Measurements from ENCODE around the gene WDR90. TPM values are rescaled to one million over a fixed set of nuclear protein-coding genes. Genes with fewer than 3 reads are reported as not detected.

WDR90 gene
- total RNA-seq = 10 to 100 TPM; 11.7 to 70.6 (median 13.9) TPM
- under 1 TPM; 0.56 to 0.63 TPM for polyA plus RNA-seq
- 20.1 reads per million, percentile 50 among the genes with 10 or more reads in this experiment for total RNA-seq

GRCh38 chr16:648781-649589, at the start of gene WDR90:
WDR90 (plus strand) TSS chr16:649365; CDS start chr16:649417, 52 bp downstream.
- DNase-seq (peak; percentile 81 to 94 (median 89)), ATAC-seq (peak; percentile 96)
- Histone ChIP-seq H3K27me3 (ENCODE audit: control insufficient read depth in 2 of 2, insufficient read depth in 2 of 2, low read length in 2 of 2) (no peaks in the 10 kb centered on the region), H3K27ac (ENCODE audit: low read depth, low read length) (peak within 1 kb of the TSS; percentile 97), H3K4me1 (ENCODE audit: control insufficient read depth in 2 of 2, insufficient read depth in 2 of 2, low read length in 2 of 2) (peaks cover 6 to 9% of the 10 kb centered on the region in 2 donors), H3K4me3 (ENCODE audit: low read length) (peak within 1 kb of the TSS; percentile 77), H3K36me3 (ENCODE audit: control insufficient read depth in 2 of 3, insufficient read depth in 3 of 3, low read length in 3 of 3) (no peaks in the 10 kb centered on the region), H3K9me3 (ENCODE audit: control insufficient read depth in 2 of 3, low read length in 3 of 3) (no peaks in the 10 kb centered on the region)
- CTCF ChIA-PET = interaction anchor here (1.1 kb wide), 1 partner anchor 15 kb away, joined by 3 read pairs; no protein-coding TSS in a partner anchor
- Mint-ChIP-seq H3K4me1 (peaks cover 4 to 26% (median 10%) of the 10 kb centered on the region in 7 donors), H3K36me3 (no peaks in the 10 kb centered on the region), H3K27ac (peak within 1 kb of the TSS in 7 of 9 donors; percentile 18 to 88 (median 77)), H3K4me3 (peak within 1 kb of the TSS; percentile 63 to 87 (median 78)), H3K9me3 (no peaks in the 10 kb centered on the region), H3K27me3 (no peaks in the 10 kb centered on the region)
- POLR2A ChIA-PET = interaction anchor here (0.5 to 4.4 kb wide), 7 partner anchors 11 to 79 kb away, joined by 3 to 30 read pairs (median 3); partner anchors contain the start of genes JMJD8, METTL26, PIGQ and RHOT2
- intact Hi-C loops (cut with micrococcal nuclease) = loop anchor here in 1 of 2 donors (1.0 kb wide), 3 partner anchors 13 to 30 kb away; partner anchors contain the start of genes METTL26 and RHOT2

GRCh38 chr16:600781-601180, 48.4 kb upstream of the WDR90 start:
- H3K36me3 Mint-ChIP-seq = peaks cover 0 to 14% (median 0%) of the 10 kb centered on the region in 5 donors
- H3K4me3 ChIP-seq (ENCODE audit: low read length) = no peak overlapping the region
- H3K9me3 ChIP-seq (ENCODE audit: control insufficient read depth in 2 of 3, low read length in 3 of 3) = peaks cover 0 to 4% (median 0%) of the 10 kb centered on the region in 3 experiments
- H3K4me1 ChIP-seq (ENCODE audit: control insufficient read depth in 2 of 2, insufficient read depth in 2 of 2, low read length in 2 of 2) = no peaks in the 10 kb centered on the region
- ATAC-seq (no peak), DNase-seq (no peak)
- peaks cover 0 to 10% (median 0%) of the 10 kb centered on the region in 3 experiments for H3K36me3 ChIP-seq (ENCODE audit: control insufficient read depth in 2 of 3, insufficient read depth in 3 of 3, low read length in 3 of 3)
- ChIA-PET POLR2A (interaction anchor here (0.7 kb wide), 1 partner anchor 35 kb away, joined by 4 read pairs; the partner anchor contains the start of gene METTL26), CTCF (interaction anchor here (1.3 kb wide), 1 partner anchor 24 kb away, joined by 10 read pairs; no protein-coding TSS in a partner anchor)
- no peak overlapping the region for H3K4me3 Mint-ChIP-seq
- H3K27me3 Mint-ChIP-seq = no peaks in the 10 kb centered on the region
- H3K9me3 Mint-ChIP-seq = no peaks in the 10 kb centered on the region
- H3K27ac Mint-ChIP-seq = no peak overlapping the region
- no peak overlapping the region for H3K27ac ChIP-seq (ENCODE audit: low read depth, low read length)
- intact Hi-C loops (cut with micrococcal nuclease) = no loop called here
- H3K27me3 ChIP-seq (ENCODE audit: control insufficient read depth in 2 of 2, insufficient read depth in 2 of 2, low read length in 2 of 2) = no peaks in the 10 kb centered on the region
- H3K4me1 Mint-ChIP-seq = peaks cover 3 to 24% (median 18%) of the 10 kb centered on the region in 7 donors

- H3K9me3 Mint-ChIP-seq = no peaks in the 10 kb centered on the region
- H3K4me3 Mint-ChIP-seq = no peak overlapping the region
- Histone ChIP-seq H3K27ac (ENCODE audit: low read depth, low read length) (no peak overlapping the region), H3K4me3 (ENCODE audit: low read length) (no peak overlapping the region), H3K9me3 (ENCODE audit: control insufficient read depth in 2 of 3, low read length in 3 of 3) (peaks cover 0 to 4% (median 0%) of the 10 kb centered on the region in 3 experiments), H3K36me3 (ENCODE audit: control insufficient read depth in 2 of 3, insufficient read depth in 3 of 3, low read length in 3 of 3) (no peaks in the 10 kb centered on the region), H3K27me3 (ENCODE audit: control insufficient read depth in 2 of 2, insufficient read depth in 2 of 2, low read length in 2 of 2) (no peaks in the 10 kb centered on the region), H3K4me1 (ENCODE audit: control insufficient read depth in 2 of 2, insufficient read depth in 2 of 2, low read length in 2 of 2) (no peaks in the 10 kb centered on the region)
- peaks cover 0 to 10% (median 0%) of the 10 kb centered on the region in 5 donors for H3K36me3 Mint-ChIP-seq
- H3K4me1 Mint-ChIP-seq = peaks cover 3 to 24% (median 17%) of the 10 kb centered on the region in 7 donors
- ChIA-PET POLR2A (no interaction called here), CTCF (no interaction called here)
- intact Hi-C loops (cut with micrococcal nuclease) = no loop called here
- H3K27me3 Mint-ChIP-seq = no peaks in the 10 kb centered on the region
- ATAC-seq (no peak), DNase-seq (no peak)
- H3K27ac Mint-ChIP-seq = no peak overlapping the region
Measured at GRCh38 chr16:603933-604332, 45.2 kb upstream of the WDR90 start.

GRCh38 chr16:606656-607307, 42.4 kb upstream of the WDR90 start:
- no peaks in the 10 kb centered on the region for H3K36me3 ChIP-seq (ENCODE audit: control insufficient read depth in 2 of 3, insufficient read depth in 3 of 3, low read length in 3 of 3)
- peaks cover 0 to 5% (median 0%) of the 10 kb centered on the region in 5 donors for H3K36me3 Mint-ChIP-seq
- CTCF ChIA-PET = no interaction called here
- H3K4me1 Mint-ChIP-seq = peaks cover 6 to 26% (median 17%) of the 10 kb centered on the region in 7 donors
- no peaks in the 10 kb centered on the region for H3K27me3 ChIP-seq (ENCODE audit: control insufficient read depth in 2 of 2, insufficient read depth in 2 of 2, low read length in 2 of 2)
- intact Hi-C loops (cut with micrococcal nuclease) = no loop called here
- H3K27ac ChIP-seq (ENCODE audit: low read depth, low read length) = no peak overlapping the region
- POLR2A ChIA-PET = no interaction called here
- ATAC-seq = no peak
- H3K4me3 Mint-ChIP-seq = no peak overlapping the region
- no peaks in the 10 kb centered on the region for H3K27me3 Mint-ChIP-seq
- no peak for DNase-seq
- H3K9me3 ChIP-seq (ENCODE audit: control insufficient read depth in 2 of 3, low read length in 3 of 3) = peaks cover 0 to 4% (median 0%) of the 10 kb centered on the region in 3 experiments
- H3K4me1 ChIP-seq (ENCODE audit: control insufficient read depth in 2 of 2, insufficient read depth in 2 of 2, low read length in 2 of 2) = no peaks in the 10 kb centered on the region
- no peak overlapping the region for H3K27ac Mint-ChIP-seq
- H3K4me3 ChIP-seq (ENCODE audit: low read length) = no peak overlapping the region
- H3K9me3 Mint-ChIP-seq = no peaks in the 10 kb centered on the region

GRCh38 chr16:608019-608418, 41.1 kb upstream of the WDR90 start:
- Histone ChIP-seq H3K27ac (ENCODE audit: low read depth, low read length) (no peak overlapping the region), H3K27me3 (ENCODE audit: control insufficient read depth in 2 of 2, insufficient read depth in 2 of 2, low read length in 2 of 2) (no peaks in the 10 kb centered on the region), H3K4me3 (ENCODE audit: low read length) (no peak overlapping the region), H3K4me1 (ENCODE audit: control insufficient read depth in 2 of 2, insufficient read depth in 2 of 2, low read length in 2 of 2) (no peaks in the 10 kb centered on the region), H3K9me3 (ENCODE audit: control insufficient read depth in 2 of 3, low read length in 3 of 3) (peaks cover 0 to 4% (median 0%) of the 10 kb centered on the region in 3 experiments), H3K36me3 (ENCODE audit: control insufficient read depth in 2 of 3, insufficient read depth in 3 of 3, low read length in 3 of 3) (no peaks in the 10 kb centered on the region)
- ChIA-PET POLR2A (no interaction called here), CTCF (no interaction called here)
- H3K4me1 Mint-ChIP-seq = peaks cover 6 to 21% (median 14%) of the 10 kb centered on the region in 7 donors
- DNase-seq (no peak), ATAC-seq (no peak)
- peaks cover 0 to 5% (median 0%) of the 10 kb centered on the region in 5 donors for H3K36me3 Mint-ChIP-seq
- H3K4me3 Mint-ChIP-seq = no peak overlapping the region
- no peak overlapping the region for H3K27ac Mint-ChIP-seq
- no peaks in the 10 kb centered on the region for H3K27me3 Mint-ChIP-seq
- H3K9me3 Mint-ChIP-seq = no peaks in the 10 kb centered on the region
- intact Hi-C loops (cut with micrococcal nuclease) = no loop called here

- Mint-ChIP-seq H3K4me3 (no peak overlapping the region), H3K27ac (peak overlapping the region in 1 of 9 donors; percentile 57), H3K36me3 (peaks cover 0 to 14% (median 0%) of the 10 kb centered on the region in 5 donors), H3K4me1 (peaks cover 3 to 17% (median 6%) of the 10 kb centered on the region in 7 donors), H3K27me3 (no peaks in the 10 kb centered on the region), H3K9me3 (no peaks in the 10 kb centered on the region)
- no peaks in the 10 kb centered on the region for H3K36me3 ChIP-seq (ENCODE audit: control insufficient read depth in 2 of 3, insufficient read depth in 3 of 3, low read length in 3 of 3)
- no peak overlapping the region for H3K27ac ChIP-seq (ENCODE audit: low read depth, low read length)
- ATAC-seq (no peak), DNase-seq (no peak)
- no peaks in the 10 kb centered on the region for H3K27me3 ChIP-seq (ENCODE audit: control insufficient read depth in 2 of 2, insufficient read depth in 2 of 2, low read length in 2 of 2)
- H3K4me3 ChIP-seq (ENCODE audit: low read length) = no peak overlapping the region
- no peaks in the 10 kb centered on the region for H3K4me1 ChIP-seq (ENCODE audit: control insufficient read depth in 2 of 2, insufficient read depth in 2 of 2, low read length in 2 of 2)
- intact Hi-C loops (cut with micrococcal nuclease) = no loop called here
- H3K9me3 ChIP-seq (ENCODE audit: control insufficient read depth in 2 of 3, low read length in 3 of 3) = peaks cover 0 to 4% (median 0%) of the 10 kb centered on the region in 3 experiments
- ChIA-PET CTCF (interaction anchor here (1.3 kb wide), 1 partner anchor 9 kb away, joined by 3 read pairs; no protein-coding TSS in a partner anchor), POLR2A (no interaction called here)
Measured at GRCh38 chr16:609316-609715, 39.8 kb upstream of the WDR90 start.

All from naive thymus-derived CD4-positive, alpha-beta T cell (primary cell).